GM18511 (cell line): Measurements from ENCODE around the gene PANX3.
"Not testable (repeated sequence)": the region's sequence is repeated elsewhere in the genome, so short reads cannot be mapped to it uniquely, and the experiment has no call there.

Experiments used
- ATAC-seq: cut with Tn5 transposase; IDR thresholded peaks from one replicate; pipeline ENCODE4 v1.9.1; 2021; ENCODE audit warnings: mild to moderate bottlenecking, moderate library complexity; ENCODE audit not compliant: unreplicated experiment

Gene PANX3

GRCh38 chr11:124611064-124611463, at the start of gene PANX3:
PANX3 (plus strand) TSS chr11:124611428; CDS start chr11:124611557, 129 bp downstream.
- no peak for ATAC-seq

- ATAC-seq: no peak
Measured at GRCh38 chr11:124569697-124570096, 41.5 kb upstream of the PANX3 start, which contains the start of gene OR8A1. OR8A1 (plus strand) TSS chr11:124569997; CDS start chr11:124570120, 123 bp downstream.

- ATAC-seq: no peak
Measured at GRCh38 chr11:124570160-124570559, 41.1 kb upstream of the PANX3 start.

GRCh38 chr11:124577716-124578427, 33.4 kb upstream of the PANX3 start:
- no peak for ATAC-seq

- ATAC-seq: no peak
Measured at GRCh38 chr11:124578761-124579160, 32.5 kb upstream of the PANX3 start.

GRCh38 chr11:124581817-124582216, 29.4 kb upstream of the PANX3 start:
- ATAC-seq: no peak

- no peak for ATAC-seq
Measured at GRCh38 chr11:124582565-124582964, 28.7 kb upstream of the PANX3 start.

GRCh38 chr11:124583781-124584180, 27.4 kb upstream of the PANX3 start:
- no peak for ATAC-seq

- no peak for ATAC-seq
Measured at GRCh38 chr11:124584681-124585372, 26.4 kb upstream of the PANX3 start.

- peak; percentile 54 for ATAC-seq
Measured at GRCh38 chr11:124586238-124586860, 24.9 kb upstream of the PANX3 start.

GRCh38 chr11:124591430-124591829, 19.8 kb upstream of the PANX3 start:
- ATAC-seq: no peak

- ATAC-seq: no peak
Measured at GRCh38 chr11:124592627-124593026, 18.6 kb upstream of the PANX3 start.

GRCh38 chr11:124595302-124595701, 15.9 kb upstream of the PANX3 start:
- ATAC-seq: no peak

- no peak for ATAC-seq
Measured at GRCh38 chr11:124597626-124598025, 13.6 kb upstream of the PANX3 start.

GRCh38 chr11:124600621-124601320, 10.5 kb upstream of the PANX3 start:
- no peak for ATAC-seq

- ATAC-seq: no peak
Measured at GRCh38 chr11:124602193-124602592, 9.0 kb upstream of the PANX3 start.

- not testable (repeated sequence) for ATAC-seq
Measured at GRCh38 chr11:124602723-124603122, 8.5 kb upstream of the PANX3 start.

GRCh38 chr11:124605719-124606118, 5.5 kb upstream of the PANX3 start:
- ATAC-seq: no peak

- ATAC-seq: no peak
Measured at GRCh38 chr11:124608147-124608546, 3.1 kb upstream of the PANX3 start.

GRCh38 chr11:124610295-124610694, 933 bp upstream of the PANX3 start:
- ATAC-seq: no peak

GRCh38 chr11:124612045-124612444, 817 bp downstream of the PANX3 start:
- ATAC-seq: no peak
